ENCODE results near the gene SP7.

- TF ChIP-seq CTCF (conservative IDR thresholded peaks at IDR 0.05) (no peak), ZFX (IDR thresholded peaks at IDR 0.05) (no peak)
Measured at GRCh38 chr12:53288322-53288721, 47.8 kb downstream of the SP7 start.
